ENCODE results near the gene ZNF319.

Gene ZNF319

DNA sequence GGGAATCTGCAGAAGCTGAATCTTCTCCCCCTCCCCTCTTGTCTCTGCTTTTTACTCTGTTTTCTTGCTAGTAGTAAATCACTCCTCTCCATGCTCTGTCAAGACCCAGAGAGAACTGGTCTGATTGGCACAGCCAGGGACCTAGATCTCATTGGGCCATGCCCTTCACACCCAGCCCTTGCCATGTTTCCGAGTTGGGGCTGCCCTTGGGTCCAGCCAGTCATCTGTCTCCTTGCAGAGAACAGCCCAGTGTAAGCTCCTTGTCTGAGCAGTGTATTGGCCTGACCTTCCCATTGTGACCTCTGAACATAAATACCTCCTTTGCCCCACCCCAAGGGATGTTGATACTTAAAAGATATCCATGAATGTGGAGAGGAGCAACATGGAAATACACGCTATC lies 28.9 kb upstream of the ZNF319 start:
- DNase-seq (ENCODE audit: insufficient read length, low spot score) = no peak

DNA sequence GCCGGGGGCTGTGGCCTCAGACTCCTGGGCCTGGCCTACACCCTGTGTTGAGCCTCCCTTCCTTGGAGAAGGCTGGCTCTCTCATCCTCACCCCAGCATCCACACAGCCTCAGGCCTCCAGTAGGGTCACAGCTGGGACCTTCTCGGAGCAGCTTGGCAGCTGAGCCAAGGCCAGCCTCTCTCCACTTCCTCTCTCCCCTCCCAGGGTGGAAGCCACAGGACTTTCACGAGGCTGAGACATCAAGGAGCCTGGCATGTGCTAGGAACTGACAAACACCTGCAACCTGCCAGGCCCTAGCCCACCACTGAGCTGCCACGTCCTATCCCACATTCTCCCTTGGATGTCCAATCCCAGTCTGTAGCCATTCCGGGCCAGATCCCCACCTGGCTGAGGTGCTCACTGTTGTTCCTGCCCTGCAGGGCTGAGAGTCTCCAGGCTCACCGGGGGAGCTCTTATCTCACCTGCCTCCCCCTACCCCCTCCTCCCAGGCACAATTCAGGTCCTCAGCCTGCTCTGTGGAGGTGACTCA lies 28.1 kb upstream of the ZNF319 start:
- DNase-seq (ENCODE audit: insufficient read length, low spot score) (no peak), FAIRE-seq (no peak)
- no peak for TF ChIP-seq POU2F2 (IDR thresholded peaks at IDR 0.05; ENCODE audit: low read depth, low read length)
- TF ChIP-seq POLR2AphosphoS5 (IDR thresholded peaks at IDR 0.05; ENCODE audit: low read depth, low read length) = no peak

More for the DNA sequence above, 28.9 kb upstream of the ZNF319 start:
- no peak for FAIRE-seq
- TF ChIP-seq POLR2AphosphoS5 (IDR thresholded peaks at IDR 0.05; ENCODE audit: low read depth, low read length) (no peak), SPI1 (IDR thresholded peaks at IDR 0.05; ENCODE audit: low read depth, low read length) (no peak), POU2F2 (IDR thresholded peaks at IDR 0.05; ENCODE audit: low read depth, low read length) (no peak), TAF1 (IDR thresholded peaks at IDR 0.05; ENCODE audit: low read depth, low read length) (no peak), POLR2A (IDR thresholded peaks at IDR 0.05; ENCODE audit: low read depth, low read length) (no peak), PAX5 (IDR thresholded peaks at IDR 0.05; ENCODE audit: insufficient read depth, low read length, severe bottlenecking) (no peak)

DNA sequence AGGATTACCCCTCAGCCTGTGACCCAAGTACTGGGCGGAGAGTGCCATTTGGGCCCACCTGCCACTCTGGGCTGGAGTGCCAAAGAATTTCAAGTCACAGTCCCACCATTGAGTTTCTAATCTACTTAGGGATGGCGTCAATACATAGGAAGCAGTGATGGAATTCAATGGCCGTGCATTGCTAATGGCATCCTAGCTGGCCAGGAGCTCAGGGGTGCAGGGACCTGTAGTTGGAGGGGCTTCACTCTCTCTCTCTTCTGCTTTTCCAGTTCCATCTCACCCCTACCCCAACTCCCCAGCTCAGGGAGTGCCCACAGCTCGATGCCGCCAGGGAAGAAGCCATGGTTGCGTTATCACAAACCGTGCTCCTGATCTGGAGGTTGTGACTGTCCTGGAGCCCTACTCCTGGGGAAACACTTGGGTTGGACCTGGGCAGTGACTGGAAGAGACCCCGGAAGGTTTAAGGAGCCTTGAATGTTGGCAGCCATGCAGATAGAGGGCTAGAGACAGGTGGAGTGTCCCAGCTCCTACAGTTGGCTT lies 27.5 kb upstream of the ZNF319 start:
- no peak for DNase-seq (ENCODE audit: insufficient read length, low spot score)
- TF ChIP-seq POLR2A (IDR thresholded peaks at IDR 0.05; ENCODE audit: low read depth, low read length) (no peak), TAF1 (IDR thresholded peaks at IDR 0.05; ENCODE audit: low read depth, low read length) (no peak), PAX5 (IDR thresholded peaks at IDR 0.05; ENCODE audit: insufficient read depth, low read length, severe bottlenecking) (no peak), POU2F2 (IDR thresholded peaks at IDR 0.05; ENCODE audit: low read depth, low read length) (no peak), SPI1 (IDR thresholded peaks at IDR 0.05; ENCODE audit: low read depth, low read length) (no peak)
- FAIRE-seq = no peak

DNA sequence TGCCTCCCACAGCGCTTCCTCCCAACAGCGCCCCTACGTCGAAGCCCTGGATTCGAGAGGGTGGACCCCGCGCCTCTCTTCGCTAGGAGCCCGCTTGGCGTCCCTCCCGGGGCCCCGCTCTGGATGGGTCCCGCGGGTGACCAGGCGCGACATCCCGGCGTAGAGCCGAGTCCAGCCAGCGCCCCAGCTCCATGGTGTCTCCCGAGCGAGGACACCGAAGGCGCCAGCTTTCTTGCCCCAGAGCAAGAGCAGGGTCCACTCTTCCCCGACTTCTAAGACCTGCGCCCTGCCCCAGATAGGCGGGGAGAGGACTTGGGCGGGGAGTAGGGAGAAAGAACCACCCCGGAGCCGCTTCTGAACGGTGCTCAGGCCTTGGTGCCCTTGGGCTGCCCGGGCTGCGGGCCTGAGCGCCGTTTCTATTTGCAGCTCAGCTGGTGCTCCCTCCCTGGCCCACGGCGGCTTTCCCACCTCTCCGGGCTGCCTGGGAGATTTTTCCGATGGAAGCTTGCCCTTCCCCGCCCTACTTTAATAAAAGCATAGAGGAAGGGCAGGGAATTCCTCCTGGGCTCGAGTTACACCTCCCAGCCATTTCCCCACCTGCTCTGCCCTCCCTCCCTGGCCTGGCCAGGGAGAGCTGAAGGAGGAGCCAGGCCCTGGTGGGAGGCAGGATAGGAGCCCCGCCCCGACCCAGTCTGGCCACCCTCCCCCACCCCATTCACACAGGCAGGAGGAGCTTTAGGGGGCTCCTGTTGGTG lies 26.9 kb upstream of the ZNF319 start:
- no peak for TF ChIP-seq POLR2A (IDR thresholded peaks at IDR 0.05; ENCODE audit: low read depth, low read length)
- no peak for TF ChIP-seq PAX5 (IDR thresholded peaks at IDR 0.05; ENCODE audit: insufficient read depth, low read length, severe bottlenecking)
- no peak for TF ChIP-seq POLR2AphosphoS5 (IDR thresholded peaks at IDR 0.05; ENCODE audit: low read depth, low read length)
- no peak for TF ChIP-seq TAF1 (IDR thresholded peaks at IDR 0.05; ENCODE audit: low read depth, low read length)
- TF ChIP-seq POU2F2 (IDR thresholded peaks at IDR 0.05; ENCODE audit: low read depth, low read length) = no peak
- no peak for TF ChIP-seq SPI1 (IDR thresholded peaks at IDR 0.05; ENCODE audit: low read depth, low read length)
- no peak for FAIRE-seq
- DNase-seq (ENCODE audit: insufficient read length, low spot score) = no peak

DNA sequence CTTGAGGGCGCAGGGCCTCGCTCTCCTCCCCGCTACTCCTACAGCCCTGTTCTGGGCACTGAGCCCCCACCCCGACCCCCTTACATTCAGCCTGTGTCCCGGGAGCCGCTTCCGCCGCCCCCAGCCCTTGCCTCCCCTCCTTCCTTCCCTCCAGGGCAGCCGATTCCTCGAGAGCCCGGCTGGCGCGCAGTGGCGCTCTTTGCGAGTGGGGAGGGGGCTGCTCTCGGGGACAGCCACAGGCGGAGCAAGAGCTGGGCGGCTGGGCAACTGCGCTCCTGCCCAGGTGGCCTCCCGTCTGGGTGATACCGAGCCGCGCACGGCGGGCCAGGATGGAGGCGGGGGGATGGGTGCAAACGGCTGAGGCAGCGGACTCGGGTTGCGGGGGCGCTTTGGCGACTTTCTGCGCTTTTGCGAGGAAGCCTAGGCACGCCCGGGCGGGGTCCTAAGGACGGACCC lies 26.3 kb upstream of the ZNF319 start:
- DNase-seq (ENCODE audit: insufficient read length, low spot score) = no peak
- TF ChIP-seq PAX5 (IDR thresholded peaks at IDR 0.05; ENCODE audit: insufficient read depth, low read length, severe bottlenecking) = no peak
- no peak for TF ChIP-seq POLR2A (IDR thresholded peaks at IDR 0.05; ENCODE audit: low read depth, low read length)
- TF ChIP-seq TAF1 (IDR thresholded peaks at IDR 0.05; ENCODE audit: low read depth, low read length) = no peak
- no peak for TF ChIP-seq POLR2AphosphoS5 (IDR thresholded peaks at IDR 0.05; ENCODE audit: low read depth, low read length)
- TF ChIP-seq SPI1 (IDR thresholded peaks at IDR 0.05; ENCODE audit: low read depth, low read length) = no peak
- TF ChIP-seq POU2F2 (IDR thresholded peaks at IDR 0.05; ENCODE audit: low read depth, low read length) = no peak
- no peak for FAIRE-seq

DNA sequence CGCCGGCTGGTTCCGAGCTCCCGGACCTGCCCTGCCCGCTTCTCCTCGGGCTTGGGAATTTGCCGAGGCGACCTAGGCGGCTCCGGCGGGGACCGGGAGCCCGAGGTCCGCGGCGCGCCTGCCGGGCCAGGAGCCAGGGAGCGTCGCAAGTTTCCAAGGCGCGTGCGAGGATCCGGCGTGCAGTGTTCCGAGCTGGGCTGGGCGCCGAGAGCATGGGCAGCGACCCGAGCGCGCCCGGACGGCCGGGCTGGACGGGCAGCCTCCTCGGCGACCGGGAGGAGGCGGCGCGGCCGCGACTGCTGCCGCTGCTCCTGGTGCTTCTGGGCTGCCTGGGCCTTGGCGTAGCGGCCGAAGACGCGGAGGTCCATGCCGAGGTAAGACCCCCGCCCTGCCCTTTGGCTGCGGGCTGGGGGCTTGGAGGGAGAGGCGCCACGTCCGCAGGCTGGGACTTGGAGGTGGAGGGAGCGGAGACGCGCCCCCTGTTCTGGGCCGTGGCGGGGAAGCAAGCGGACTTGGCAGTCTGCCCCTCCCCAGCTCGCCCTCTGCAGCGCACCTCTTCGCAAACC lies 25.8 kb upstream of the ZNF319 start:
- DNase-seq (ENCODE audit: insufficient read length, low spot score) (no peak), FAIRE-seq (no peak)
- TF ChIP-seq TAF1 (IDR thresholded peaks at IDR 0.05; ENCODE audit: low read depth, low read length) (no peak), SPI1 (IDR thresholded peaks at IDR 0.05; ENCODE audit: low read depth, low read length) (no peak), POU2F2 (IDR thresholded peaks at IDR 0.05; ENCODE audit: low read depth, low read length) (no peak), POLR2AphosphoS5 (IDR thresholded peaks at IDR 0.05; ENCODE audit: low read depth, low read length) (no peak), PAX5 (IDR thresholded peaks at IDR 0.05; ENCODE audit: insufficient read depth, low read length, severe bottlenecking) (no peak), POLR2A (IDR thresholded peaks at IDR 0.05; ENCODE audit: low read depth, low read length) (no peak)

DNA sequence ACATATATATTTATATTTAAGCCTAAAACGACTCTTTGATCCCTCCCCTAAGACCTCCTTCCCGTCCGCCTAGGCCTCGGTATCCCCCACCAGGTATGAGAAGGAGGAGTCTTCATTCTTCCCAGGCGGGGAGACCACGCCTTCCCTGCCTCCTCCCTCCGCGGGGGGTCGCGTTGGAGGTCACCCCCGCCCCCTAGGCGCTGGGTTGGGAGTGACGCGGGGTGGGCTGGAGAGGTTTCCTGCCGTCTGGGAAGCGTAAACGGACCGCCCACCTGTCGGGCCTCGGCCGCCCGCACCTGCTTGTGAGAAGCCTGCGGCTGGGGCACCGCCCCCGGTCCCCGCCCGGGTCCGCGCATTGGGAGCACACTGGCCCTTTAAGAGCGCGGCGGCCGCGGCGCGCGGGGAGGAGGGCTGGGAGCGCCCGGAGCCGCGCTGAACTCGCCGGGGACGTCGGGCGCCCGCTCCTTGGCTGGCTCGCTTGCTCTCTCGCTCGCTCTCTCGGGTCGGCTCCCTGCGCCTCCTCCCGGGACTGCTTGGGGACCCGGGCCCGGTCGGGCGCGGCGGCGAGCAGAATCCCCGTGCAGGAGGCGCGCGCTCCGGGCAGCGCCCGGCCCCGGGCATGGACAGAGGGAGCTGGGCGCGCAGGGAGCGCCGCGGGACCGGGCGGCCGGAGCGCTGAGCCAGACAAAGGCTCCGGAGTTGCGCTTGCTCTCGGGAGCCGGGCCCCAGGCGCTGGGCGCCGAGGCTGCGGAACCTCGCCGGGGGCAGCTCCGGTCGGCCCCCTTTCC lies 25.1 kb upstream of the ZNF319 start, which contains the start of gene MMP15:
MMP15 (plus strand) TSS at position 404 of the 788 bp plus-strand sequence. CDS start 597 bp downstream, outside the sequence.
- TF ChIP-seq PAX5 (IDR thresholded peaks at IDR 0.05; ENCODE audit: insufficient read depth, low read length, severe bottlenecking) = no peak
- TF ChIP-seq TAF1 (IDR thresholded peaks at IDR 0.05; ENCODE audit: low read depth, low read length) = no peak
- TF ChIP-seq SPI1 (IDR thresholded peaks at IDR 0.05; ENCODE audit: low read depth, low read length) = no peak
- no peak for TF ChIP-seq POLR2A (IDR thresholded peaks at IDR 0.05; ENCODE audit: low read depth, low read length)
- TF ChIP-seq POLR2AphosphoS5 (IDR thresholded peaks at IDR 0.05; ENCODE audit: low read depth, low read length) = no peak
- no peak for TF ChIP-seq POU2F2 (IDR thresholded peaks at IDR 0.05; ENCODE audit: low read depth, low read length)
- FAIRE-seq = peak; percentile 73
- DNase-seq (ENCODE audit: insufficient read length, low spot score) = peak; percentile 79

DNA sequence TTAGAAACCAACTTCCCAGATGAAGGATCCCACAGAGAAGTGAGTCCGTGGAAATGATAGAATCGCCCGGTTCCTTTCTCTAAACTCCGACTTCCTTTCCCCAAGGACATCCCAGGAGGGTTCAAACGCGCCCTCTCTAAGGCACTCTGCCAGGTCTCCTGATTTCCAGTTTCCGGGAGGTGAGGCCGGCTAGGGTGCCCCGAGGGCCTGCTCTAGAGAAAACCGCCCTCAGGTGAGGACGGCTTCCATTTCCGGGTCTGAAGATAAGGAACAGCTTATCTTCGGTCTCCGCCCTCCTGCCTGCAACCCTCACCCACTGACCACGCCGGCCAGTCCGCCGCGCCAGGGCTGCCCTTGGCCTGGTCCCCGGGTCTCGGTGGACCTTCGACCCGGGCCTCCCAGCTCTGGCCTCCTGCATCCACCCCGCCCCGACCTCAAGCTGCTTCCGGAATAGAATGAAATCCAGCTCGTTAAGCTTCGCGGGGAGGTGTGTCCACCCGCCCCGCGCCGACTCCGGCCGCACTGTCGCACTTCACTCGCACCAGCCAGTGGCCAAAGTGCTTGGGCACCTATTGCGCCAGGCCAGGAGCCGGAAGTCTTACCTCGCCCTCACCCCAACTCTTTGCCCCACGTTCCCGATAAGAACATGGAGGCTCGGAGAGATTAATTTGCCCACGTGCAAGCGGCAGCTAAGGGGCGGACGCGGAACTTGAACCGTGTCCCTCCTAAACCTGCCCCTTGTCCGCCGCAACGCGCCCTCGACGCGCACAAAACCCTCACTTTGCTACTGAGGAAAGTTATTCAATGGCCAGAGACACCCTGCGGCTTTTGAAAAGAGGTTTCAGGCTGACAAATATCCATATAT lies 24.2 kb upstream of the ZNF319 start:
- TF ChIP-seq POLR2AphosphoS5 (IDR thresholded peaks at IDR 0.05; ENCODE audit: low read depth, low read length) (no peak), POLR2A (IDR thresholded peaks at IDR 0.05; ENCODE audit: low read depth, low read length) (no peak), TAF1 (IDR thresholded peaks at IDR 0.05; ENCODE audit: low read depth, low read length) (no peak), PAX5 (IDR thresholded peaks at IDR 0.05; ENCODE audit: insufficient read depth, low read length, severe bottlenecking) (no peak), POU2F2 (IDR thresholded peaks at IDR 0.05; ENCODE audit: low read depth, low read length) (no peak), SPI1 (IDR thresholded peaks at IDR 0.05; ENCODE audit: low read depth, low read length) (no peak)
- DNase-seq (ENCODE audit: insufficient read length, low spot score) = no peak
- no peak for FAIRE-seq
